Measurements from ENCODE around the gene OLFML3.

GRCh38 chr1:114003431-114003830 lies 24.2 kb downstream of the OLFML3 start:
- TF ChIP-seq POLR2A (IDR thresholded peaks at IDR 0.05) (no peak), CTCF (IDR thresholded peaks at IDR 0.05) (no peak), EP300 (IDR thresholded peaks at IDR 0.05) (no peak)
